Measurements from ENCODE around the gene VWA8. TPM values are rescaled to one million over a fixed set of nuclear protein-coding genes. Genes with fewer than 3 reads are reported as not detected.
A peak's percentile ranks its signal among the peaks of the same experiment; 100 is the strongest.

VWA8 gene
- total RNA-seq, 1 donor from 2014 or later = 9.8 TPM

DNA sequence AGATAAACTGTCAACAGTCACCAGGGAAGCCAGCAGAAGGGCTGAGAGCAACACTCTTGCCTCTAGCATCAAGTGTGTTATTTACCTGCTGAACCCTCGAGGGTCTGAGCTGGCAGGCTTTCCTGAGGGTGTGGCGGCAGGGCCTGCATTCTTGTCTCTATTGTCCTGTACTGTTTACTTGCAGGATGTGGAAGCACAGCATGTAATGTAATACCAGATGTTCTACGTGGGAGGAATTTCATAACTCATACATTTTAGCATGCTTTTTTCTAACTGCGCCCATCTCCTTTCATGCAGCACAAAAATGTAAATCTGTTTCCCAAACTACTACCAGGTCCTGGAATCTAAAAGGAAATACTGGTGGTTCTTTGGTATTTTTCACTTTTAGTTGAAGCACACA is 350.5 kb downstream of the VWA8 start:
- no peak for TF ChIP-seq CTCF (conservative IDR thresholded peaks at IDR 0.05; ENCODE audit: low read depth, low read length)
- no peak for DNase-seq (ENCODE audit: low read depth)
- H3K4me3 ChIP-seq (ENCODE audit: low read depth, low read length) = no peak overlapping the region

- DNase-seq (ENCODE audit: low read depth) = no peak
- TF ChIP-seq CTCF (conservative IDR thresholded peaks at IDR 0.05; ENCODE audit: low read depth, low read length) = no peak
- no peak overlapping the region for H3K4me3 ChIP-seq (ENCODE audit: low read depth, low read length)
Observed at GRCh38 chr13:41609828-41610227, 351.1 kb downstream of the VWA8 start.

DNA sequence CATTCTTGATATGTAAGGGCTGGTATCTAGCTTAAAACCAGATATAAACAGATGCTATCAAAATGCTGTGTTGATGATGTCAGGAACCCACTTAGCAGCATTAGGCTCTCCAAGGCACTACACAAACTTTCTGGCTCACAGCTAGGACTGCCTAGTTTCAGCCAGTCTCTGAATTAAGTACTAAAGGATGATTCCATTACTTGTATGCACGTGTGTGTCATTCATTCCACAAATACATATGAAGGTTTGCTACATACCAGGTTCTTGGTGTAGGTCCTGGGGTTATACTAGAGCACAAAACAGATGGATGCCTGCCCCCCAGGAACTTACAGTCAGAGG is 352.1 kb downstream of the VWA8 start:
- no peak for TF ChIP-seq CTCF (conservative IDR thresholded peaks at IDR 0.05; ENCODE audit: low read depth, low read length)
- no peak overlapping the region for H3K4me3 ChIP-seq (ENCODE audit: low read depth, low read length)
- no peak for DNase-seq (ENCODE audit: low read depth)

GRCh38 chr13:41608111-41608838 is 352.6 kb downstream of the VWA8 start:
- no peak for DNase-seq (ENCODE audit: low read depth)
- TF ChIP-seq CTCF (conservative IDR thresholded peaks at IDR 0.05; ENCODE audit: low read depth, low read length) = no peak
- no peak overlapping the region for H3K4me3 ChIP-seq (ENCODE audit: low read depth, low read length)

DNA sequence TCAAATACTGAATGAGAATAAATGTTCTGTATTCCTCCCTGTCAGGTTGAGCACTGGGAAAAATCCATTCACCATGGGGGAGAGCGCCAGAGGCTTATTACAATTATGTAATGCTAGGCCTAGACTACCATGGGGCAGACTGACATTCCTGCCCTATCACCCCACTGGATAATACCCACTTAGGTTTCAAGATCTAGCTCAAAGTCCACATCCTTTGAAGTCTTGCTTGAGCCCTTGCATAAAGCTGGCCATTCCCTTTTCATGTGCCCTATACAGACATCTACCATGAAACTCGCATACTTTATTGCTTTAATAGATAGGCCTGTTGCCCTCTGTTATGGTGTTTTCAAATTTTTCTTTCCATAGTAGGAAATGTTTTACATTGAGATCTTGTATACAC is 354.3 kb downstream of the VWA8 start:
- no peak for DNase-seq (ENCODE audit: low read depth)
- no peak for TF ChIP-seq CTCF (conservative IDR thresholded peaks at IDR 0.05; ENCODE audit: low read depth, low read length)
- no peak overlapping the region for H3K4me3 ChIP-seq (ENCODE audit: low read depth, low read length)

DNA sequence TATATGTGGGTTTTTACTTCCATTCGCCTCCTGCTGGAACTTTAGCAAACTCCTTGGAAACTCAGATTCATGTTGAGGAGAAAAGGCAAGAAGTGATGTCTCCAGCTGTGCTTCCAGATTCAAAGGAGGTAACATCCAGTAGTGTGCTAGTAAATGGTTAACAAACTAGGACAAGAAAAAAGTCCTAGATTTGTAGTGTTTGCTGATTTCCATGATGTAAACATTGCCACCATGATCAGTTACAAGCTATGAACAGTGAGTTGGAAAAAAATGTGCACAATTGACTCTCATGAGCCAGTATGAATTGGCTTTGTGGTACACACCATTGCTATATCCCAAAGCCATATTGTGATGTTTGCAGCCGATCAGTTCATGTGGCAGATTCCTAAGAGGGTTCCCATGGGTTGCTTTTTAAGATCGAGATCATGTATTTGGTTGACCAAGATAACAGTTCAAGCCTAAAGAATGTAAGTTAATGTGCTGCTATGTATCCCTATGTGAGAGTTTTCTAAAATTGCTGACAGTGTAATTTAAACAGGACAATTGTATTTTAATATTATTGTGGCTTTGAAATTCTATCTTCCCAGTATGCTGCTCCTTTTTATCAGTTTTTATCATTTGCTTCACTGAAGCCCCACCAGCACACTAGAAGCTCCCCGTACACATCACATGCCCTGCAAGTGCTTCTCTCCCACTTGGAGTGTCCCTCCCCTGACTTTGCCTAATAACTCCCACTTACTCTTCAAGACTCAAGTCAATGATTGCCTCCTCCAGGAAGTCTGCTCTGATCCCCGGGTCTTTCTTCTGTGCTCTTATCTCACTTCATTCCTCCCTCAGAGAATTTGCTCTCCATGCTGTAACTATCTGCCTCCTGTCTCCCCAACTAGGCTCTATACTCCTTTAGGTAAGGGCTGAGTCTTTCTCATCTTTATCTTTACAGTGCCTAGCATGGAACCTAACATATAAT is 355.3 kb downstream of the VWA8 start:
- H3K4me3 ChIP-seq (ENCODE audit: low read depth, low read length) = no peak overlapping the region
- peak; percentile 7 for TF ChIP-seq CTCF (conservative IDR thresholded peaks at IDR 0.05; ENCODE audit: low read depth, low read length)
- DNase-seq (ENCODE audit: low read depth) = no peak
